GM12875 (cell line): Measurements from ENCODE around the gene BTRC.

ENCODE experiments used
- H3K4me3 ChIP-seq: one replicate; pipeline ENCODE4 v1.5.1; 2011; ENCODE audit warnings: low read depth, low read length, control low read depth
- CTCF ChIP-seq: IDR thresholded peaks from 2 replicates; pipeline ENCODE4 v1.5.1; 2011; ENCODE audit warnings: low read depth, mild to moderate bottlenecking, control low read depth, inconsistent platforms, low read length, moderate library complexity, borderline replicate concordance; ENCODE audit not compliant: insufficient read depth

The BTRC gene

DNA sequence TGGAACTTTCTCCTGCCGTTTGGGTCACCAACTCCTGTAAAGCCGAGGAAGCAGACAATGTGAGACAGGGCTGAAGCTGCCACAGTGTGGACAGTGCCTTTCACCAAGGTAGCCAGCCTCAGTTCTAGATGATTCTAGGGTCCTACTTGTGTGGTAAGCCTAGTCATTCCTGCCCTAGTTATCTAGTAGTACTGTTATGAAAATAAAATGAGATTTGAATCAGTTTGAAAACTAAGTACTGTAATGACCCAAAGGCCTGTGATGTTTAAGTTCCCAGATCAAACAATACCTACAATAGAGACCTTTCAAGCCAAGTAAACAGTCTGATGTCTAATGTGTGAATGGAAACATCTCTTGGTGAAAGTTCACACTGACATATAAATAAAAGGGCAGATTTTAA lies 197.0 kb downstream of the BTRC start:
- TF ChIP-seq CTCF, result no peak
- no peak overlapping the region for H3K4me3 ChIP-seq

- no peak overlapping the region for H3K4me3 ChIP-seq
- no peak for TF ChIP-seq CTCF
Measured at GRCh38 chr10:101552442-101552841, 198.5 kb downstream of the BTRC start.

DNA sequence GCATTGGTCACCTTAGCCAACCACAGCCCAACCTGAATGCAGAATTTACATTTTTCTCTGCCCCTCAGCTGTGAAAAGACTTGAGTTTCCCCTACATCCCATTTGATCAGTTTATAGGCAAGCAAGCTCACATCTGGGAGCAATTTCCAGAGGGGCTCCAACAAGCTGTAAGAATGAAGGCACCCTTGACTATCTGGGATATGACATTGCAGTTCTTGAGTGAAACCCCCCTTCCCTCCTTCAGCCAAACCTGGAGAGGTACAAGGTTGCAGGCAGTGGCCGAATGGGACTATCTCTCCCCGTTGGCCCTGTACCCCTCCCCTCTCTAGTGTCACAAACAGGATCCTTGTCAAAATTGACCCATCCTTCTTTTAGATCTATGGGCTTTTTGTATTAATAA lies 203.6 kb downstream of the BTRC start:
- TF ChIP-seq CTCF, result no peak
- no peak overlapping the region for H3K4me3 ChIP-seq

- no peak overlapping the region for H3K4me3 ChIP-seq
- no peak for TF ChIP-seq CTCF
Measured at GRCh38 chr10:101558204-101558603, 204.2 kb downstream of the BTRC start.

DNA sequence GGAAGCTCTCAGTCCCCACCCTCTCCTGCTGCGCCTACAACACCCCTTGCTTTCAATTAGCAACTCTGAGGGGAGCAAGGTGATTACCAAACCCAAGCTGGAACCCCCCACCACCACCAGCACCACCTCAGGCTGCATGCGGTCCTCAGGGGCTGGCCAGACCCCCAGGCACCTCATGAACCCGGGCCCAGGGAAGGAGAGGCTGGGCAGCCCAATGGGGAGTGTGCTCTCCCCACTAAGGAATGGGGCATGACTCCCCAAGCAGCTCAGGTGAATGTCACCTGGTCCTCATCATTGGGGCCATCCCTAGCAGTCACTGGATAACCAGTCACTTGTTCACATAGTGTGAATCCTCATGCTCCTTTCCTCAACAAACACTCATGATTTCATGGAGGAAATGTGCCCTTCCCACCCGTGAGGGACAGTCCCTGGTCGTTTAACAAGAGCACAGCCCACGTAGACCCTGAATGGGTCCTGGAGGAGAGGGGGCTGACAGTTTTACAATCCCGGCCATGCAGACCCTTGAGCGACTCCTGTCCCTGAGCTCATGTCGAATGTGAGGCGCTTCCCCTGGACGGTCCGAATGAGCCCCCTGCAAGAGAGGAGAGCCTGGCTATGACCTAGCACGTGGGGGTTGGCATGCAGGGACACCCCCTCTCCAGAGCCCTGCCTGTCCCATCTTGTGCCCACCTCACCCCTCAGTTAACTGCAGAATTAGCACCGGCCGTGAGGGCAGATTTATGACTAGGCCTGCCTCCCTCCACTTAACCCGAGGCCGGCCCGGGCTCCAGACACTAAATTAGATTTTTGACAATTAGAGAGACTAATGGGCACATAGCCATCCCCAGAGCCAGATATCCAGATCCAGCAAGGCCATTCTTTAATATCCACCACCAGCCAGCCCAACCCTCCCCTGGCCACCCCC lies 205.0 kb downstream of the BTRC start:
- H3K4me3 ChIP-seq, result no peak overlapping the region
- no peak for TF ChIP-seq CTCF

DNA sequence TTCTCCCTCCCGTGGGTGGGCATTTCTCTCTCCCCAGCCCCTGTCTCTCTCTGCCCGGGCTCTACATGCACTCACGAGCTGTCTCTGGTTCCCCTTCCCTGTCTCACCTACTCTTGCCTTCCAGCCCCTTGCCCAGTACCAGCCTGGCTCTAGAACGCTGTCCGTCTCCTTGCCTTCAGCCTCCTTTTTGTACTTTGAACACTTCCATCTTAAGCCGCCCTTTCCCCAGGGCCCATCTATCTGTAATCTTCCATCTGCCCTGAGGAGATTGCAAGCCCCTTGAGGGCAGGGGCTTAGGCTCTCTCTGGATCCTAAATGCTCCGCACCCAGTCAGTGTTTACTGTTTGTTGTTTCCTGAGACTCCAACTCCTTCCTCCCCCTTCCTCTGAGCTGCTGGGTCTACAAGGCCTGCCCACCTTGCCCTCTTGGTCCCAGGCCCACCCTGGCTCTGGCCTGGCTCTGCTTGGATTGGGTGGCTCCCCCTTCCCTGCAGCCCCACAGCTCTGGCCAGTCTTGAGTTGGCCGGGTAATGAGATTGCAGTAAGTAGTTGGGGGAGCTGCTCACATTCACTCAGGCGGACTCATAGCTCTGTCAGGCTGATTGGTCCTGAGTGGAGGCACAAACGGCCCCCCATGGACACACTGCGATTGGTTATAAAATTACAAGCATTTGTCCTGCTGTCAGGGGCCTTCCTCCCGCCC lies 205.8 kb downstream of the BTRC start:
- TF ChIP-seq CTCF, result no peak
- no peak overlapping the region for H3K4me3 ChIP-seq
